ENCODE measurements around the gene METTL22. TPM values are rescaled to one million over a fixed set of nuclear protein-coding genes. Genes with fewer than 3 reads are reported as not detected.

Gene METTL22
- polyA plus RNA-seq, 1 donor from 2014 or later = 51.3 TPM

DNA sequence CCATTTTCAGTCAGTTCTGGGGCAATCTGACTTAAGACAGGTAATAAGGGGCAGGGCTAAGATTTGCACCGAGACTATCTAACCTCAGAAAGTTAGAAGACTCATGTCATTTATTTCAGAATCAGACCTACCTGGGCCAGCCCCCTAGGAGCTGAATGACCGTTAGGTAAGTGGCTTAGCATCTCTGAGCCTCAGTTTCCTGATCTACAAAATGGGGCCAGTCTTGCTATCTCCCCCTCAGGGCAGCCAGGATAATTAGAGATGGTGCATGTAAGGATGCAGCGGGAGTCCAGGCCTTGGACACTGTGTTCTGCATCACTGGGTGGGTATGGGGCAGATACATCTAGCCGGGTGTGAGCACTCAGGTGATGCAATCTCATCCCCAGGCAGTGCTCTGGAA is 10.4 kb upstream of the METTL22 start:
- H3K79me2 ChIP-seq (replicated peaks; ENCODE audit: insufficient read depth, low read length) = no peaks in the 10 kb centered on the region
- no peak overlapping the region for H3K9ac ChIP-seq (ENCODE audit: low read length)
- TF ChIP-seq, protein P1, sequence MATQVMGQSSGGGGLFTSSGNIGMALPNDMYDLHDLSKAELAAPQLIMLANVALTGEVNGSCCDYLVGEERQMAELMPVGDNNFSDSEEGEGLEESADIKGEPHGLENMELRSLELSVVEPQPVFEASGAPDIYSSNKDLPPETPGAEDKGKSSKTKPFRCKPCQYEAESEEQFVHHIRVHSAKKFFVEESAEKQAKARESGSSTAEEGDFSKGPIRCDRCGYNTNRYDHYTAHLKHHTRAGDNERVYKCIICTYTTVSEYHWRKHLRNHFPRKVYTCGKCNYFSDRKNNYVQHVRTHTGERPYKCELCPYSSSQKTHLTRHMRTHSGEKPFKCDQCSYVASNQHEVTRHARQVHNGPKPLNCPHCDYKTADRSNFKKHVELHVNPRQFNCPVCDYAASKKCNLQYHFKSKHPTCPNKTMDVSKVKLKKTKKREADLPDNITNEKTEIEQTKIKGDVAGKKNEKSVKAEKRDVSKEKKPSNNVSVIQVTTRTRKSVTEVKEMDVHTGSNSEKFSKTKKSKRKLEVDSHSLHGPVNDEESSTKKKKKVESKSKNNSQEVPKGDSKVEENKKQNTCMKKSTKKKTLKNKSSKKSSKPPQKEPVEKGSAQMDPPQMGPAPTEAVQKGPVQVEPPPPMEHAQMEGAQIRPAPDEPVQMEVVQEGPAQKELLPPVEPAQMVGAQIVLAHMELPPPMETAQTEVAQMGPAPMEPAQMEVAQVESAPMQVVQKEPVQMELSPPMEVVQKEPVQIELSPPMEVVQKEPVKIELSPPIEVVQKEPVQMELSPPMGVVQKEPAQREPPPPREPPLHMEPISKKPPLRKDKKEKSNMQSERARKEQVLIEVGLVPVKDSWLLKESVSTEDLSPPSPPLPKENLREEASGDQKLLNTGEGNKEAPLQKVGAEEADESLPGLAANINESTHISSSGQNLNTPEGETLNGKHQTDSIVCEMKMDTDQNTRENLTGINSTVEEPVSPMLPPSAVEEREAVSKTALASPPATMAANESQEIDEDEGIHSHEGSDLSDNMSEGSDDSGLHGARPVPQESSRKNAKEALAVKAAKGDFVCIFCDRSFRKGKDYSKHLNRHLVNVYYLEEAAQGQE (IDR thresholded peaks at IDR 0.05; ENCODE audit: borderline replicate concordance) = no peak
- TF ChIP-seq RAD21 (conservative IDR thresholded peaks at IDR 0.05) (no peak), EP300 (conservative IDR thresholded peaks at IDR 0.05; ENCODE audit: poor library complexity, severe bottlenecking) (no peak)
- no peak overlapping the region for H3K4me2 ChIP-seq (ENCODE audit: low read length)
- H2AFZ ChIP-seq (ENCODE audit: low read depth, low read length) = no peak overlapping the region
- no peak overlapping the region for H3K27ac ChIP-seq (ENCODE audit: low read length)
- no peaks in the 10 kb centered on the region for H3K9me3 ChIP-seq (ENCODE audit: low read length)
- no peak overlapping the region for H3K4me3 ChIP-seq (ENCODE audit: low read length)
- no peaks in the 10 kb centered on the region for H3F3A ChIP-seq (ENCODE audit: insufficient read depth, low read length, poor library complexity, severe bottlenecking)
- no peaks in the 10 kb centered on the region for H3K27me3 ChIP-seq (ENCODE audit: insufficient read depth, low read depth, low read length)
- H3K9me2 ChIP-seq (ENCODE audit: insufficient read depth, low read length) = no peaks in the 10 kb centered on the region
- H4K20me1 ChIP-seq (ENCODE audit: insufficient read depth) = no peaks in the 10 kb centered on the region
- no peaks in the 10 kb centered on the region for H3K36me3 ChIP-seq (ENCODE audit: insufficient read depth, low read length)

DNA sequence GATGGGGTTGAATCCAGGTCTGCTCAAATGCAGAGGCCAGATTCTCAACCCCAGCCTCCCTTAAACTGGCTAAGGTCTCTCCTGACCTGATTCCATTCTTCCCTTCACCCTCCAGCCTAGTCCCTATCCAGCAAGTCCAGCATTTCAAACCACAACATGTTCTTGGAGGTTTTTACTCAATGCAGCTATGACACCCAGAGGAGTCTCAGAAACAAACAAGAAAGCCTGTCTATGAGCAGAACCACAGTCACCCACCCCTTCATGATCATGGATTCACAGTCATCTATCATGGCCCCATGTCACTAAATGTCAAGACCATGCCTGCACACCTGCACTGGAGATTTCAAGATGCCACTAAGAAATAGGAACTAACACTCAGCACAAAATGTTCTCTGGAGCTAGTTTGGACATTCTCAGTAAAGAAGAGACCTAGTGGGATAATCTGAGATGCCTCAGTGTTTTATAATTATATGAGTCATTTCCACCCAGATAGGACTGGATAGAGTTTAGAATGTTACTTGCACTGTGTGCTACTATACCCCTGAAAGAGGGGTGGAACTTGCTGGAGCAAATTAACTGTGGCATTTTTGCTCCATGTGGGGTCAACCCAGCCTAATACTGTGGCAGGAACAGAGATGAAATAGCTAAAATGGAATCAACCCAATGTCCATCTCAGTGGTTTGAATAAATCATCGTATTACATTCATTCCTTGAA is 9.5 kb upstream of the METTL22 start:
- H4K20me1 ChIP-seq (ENCODE audit: insufficient read depth) = no peaks in the 10 kb centered on the region
- H3K9me3 ChIP-seq (ENCODE audit: low read length) = no peaks in the 10 kb centered on the region
- H3K27ac ChIP-seq (ENCODE audit: low read length) = no peak overlapping the region
- no peak overlapping the region for H3K4me2 ChIP-seq (ENCODE audit: low read length)
- H3K79me2 ChIP-seq (replicated peaks; ENCODE audit: insufficient read depth, low read length) = no peaks in the 10 kb centered on the region
- H3K9me2 ChIP-seq (ENCODE audit: insufficient read depth, low read length) = no peaks in the 10 kb centered on the region
- H3K9ac ChIP-seq (ENCODE audit: low read length) = no peak overlapping the region
- no peak overlapping the region for H2AFZ ChIP-seq (ENCODE audit: low read depth, low read length)
- TF ChIP-seq TAF1 (IDR thresholded peaks at IDR 0.05; ENCODE audit: low read depth) = no peak
- H3K4me3 ChIP-seq (ENCODE audit: low read length) = no peak overlapping the region
- no peaks in the 10 kb centered on the region for H3F3A ChIP-seq (ENCODE audit: insufficient read depth, low read length, poor library complexity, severe bottlenecking)
- no peaks in the 10 kb centered on the region for H3K27me3 ChIP-seq (ENCODE audit: insufficient read depth, low read depth, low read length)
- H3K36me3 ChIP-seq (ENCODE audit: insufficient read depth, low read length) = no peaks in the 10 kb centered on the region

DNA sequence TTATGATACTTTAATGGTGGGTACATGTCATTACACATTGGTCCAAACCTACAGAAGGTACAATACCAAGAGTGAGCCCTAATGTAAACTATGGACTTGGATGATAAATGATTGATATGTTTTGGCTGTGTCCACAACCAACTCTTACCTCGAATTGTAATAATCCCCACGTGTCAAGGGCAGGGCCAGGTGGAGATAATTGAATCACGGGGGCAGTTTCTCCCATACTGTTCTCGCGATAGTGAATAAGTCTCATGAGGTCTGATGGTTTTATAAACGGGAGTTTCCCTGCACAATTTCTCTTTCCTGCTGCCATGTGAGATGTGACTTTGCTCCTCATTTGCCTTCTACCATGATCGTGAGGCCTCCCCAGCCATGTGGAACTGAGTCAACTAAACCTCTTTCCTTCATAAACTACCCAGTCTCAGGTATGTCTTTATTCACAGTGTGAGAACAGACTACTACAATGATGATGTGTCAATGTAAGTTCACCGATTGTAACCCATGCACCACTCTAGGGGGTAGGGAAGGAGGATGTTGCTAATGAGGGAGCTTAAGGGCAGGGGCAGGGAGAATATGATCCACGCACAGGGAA is 7.0 kb upstream of the METTL22 start:
- Histone ChIP-seq H3K9ac (ENCODE audit: low read length) (no peak overlapping the region), H3K79me2 (replicated peaks; ENCODE audit: insufficient read depth, low read length) (no peaks in the 10 kb centered on the region), H3K4me2 (ENCODE audit: low read length) (no peak overlapping the region), H3F3A (ENCODE audit: insufficient read depth, low read length, poor library complexity, severe bottlenecking) (no peaks in the 10 kb centered on the region), H2AFZ (ENCODE audit: low read depth, low read length) (no peak overlapping the region), H4K20me1 (ENCODE audit: insufficient read depth) (no peaks in the 10 kb centered on the region), H3K27ac (ENCODE audit: low read length) (no peak overlapping the region), H3K9me3 (ENCODE audit: low read length) (no peaks in the 10 kb centered on the region), H3K9me2 (ENCODE audit: insufficient read depth, low read length) (no peaks in the 10 kb centered on the region), H3K27me3 (ENCODE audit: insufficient read depth, low read depth, low read length) (no peaks in the 10 kb centered on the region), H3K36me3 (ENCODE audit: insufficient read depth, low read length) (no peaks in the 10 kb centered on the region), H3K4me3 (ENCODE audit: low read length) (no peak overlapping the region)
- TF ChIP-seq, protein P2, sequence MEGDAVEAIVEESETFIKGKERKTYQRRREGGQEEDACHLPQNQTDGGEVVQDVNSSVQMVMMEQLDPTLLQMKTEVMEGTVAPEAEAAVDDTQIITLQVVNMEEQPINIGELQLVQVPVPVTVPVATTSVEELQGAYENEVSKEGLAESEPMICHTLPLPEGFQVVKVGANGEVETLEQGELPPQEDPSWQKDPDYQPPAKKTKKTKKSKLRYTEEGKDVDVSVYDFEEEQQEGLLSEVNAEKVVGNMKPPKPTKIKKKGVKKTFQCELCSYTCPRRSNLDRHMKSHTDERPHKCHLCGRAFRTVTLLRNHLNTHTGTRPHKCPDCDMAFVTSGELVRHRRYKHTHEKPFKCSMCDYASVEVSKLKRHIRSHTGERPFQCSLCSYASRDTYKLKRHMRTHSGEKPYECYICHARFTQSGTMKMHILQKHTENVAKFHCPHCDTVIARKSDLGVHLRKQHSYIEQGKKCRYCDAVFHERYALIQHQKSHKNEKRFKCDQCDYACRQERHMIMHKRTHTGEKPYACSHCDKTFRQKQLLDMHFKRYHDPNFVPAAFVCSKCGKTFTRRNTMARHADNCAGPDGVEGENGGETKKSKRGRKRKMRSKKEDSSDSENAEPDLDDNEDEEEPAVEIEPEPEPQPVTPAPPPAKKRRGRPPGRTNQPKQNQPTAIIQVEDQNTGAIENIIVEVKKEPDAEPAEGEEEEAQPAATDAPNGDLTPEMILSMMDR (IDR thresholded peaks at IDR 0.05; ENCODE audit: poor library complexity, severe bottlenecking) = no peak
- no peak for TF ChIP-seq RAD21 (conservative IDR thresholded peaks at IDR 0.05)
- TF ChIP-seq EP300 (conservative IDR thresholded peaks at IDR 0.05; ENCODE audit: poor library complexity, severe bottlenecking) = no peak
- no peak for TF ChIP-seq MXI1 (conservative IDR thresholded peaks at IDR 0.05; ENCODE audit: poor library complexity, severe bottlenecking)
- no peak for TF ChIP-seq EZH2 (IDR thresholded peaks at IDR 0.05; ENCODE audit: borderline replicate concordance, insufficient read depth, low read length, poor library complexity, severe bottlenecking)
- TF ChIP-seq SMC3 (conservative IDR thresholded peaks at IDR 0.05; ENCODE audit: poor library complexity) = no peak
- TF ChIP-seq POLR2AphosphoS5 (IDR thresholded peaks at IDR 0.05) = no peak
- TF ChIP-seq, protein P1 (IDR thresholded peaks at IDR 0.05; ENCODE audit: borderline replicate concordance) = no peak
- TF ChIP-seq TAF1 (IDR thresholded peaks at IDR 0.05; ENCODE audit: low read depth) = no peak
